RWPE2 (cell line): ENCODE data around the gene DNAJB12.
"Not testable (repeated sequence)": the region's sequence is repeated elsewhere in the genome, so short reads cannot be mapped to it uniquely, and the experiment has no call there.

Experiments
- ATAC-seq: fragments of 200-7000 bp; cut with Tn5 transposase; 3 replicates; pipeline ENCODE4 v1.9.1; 2021; ENCODE audit warnings: low read depth
- DNase-seq: peaks from one replicate; pipeline ENCODE4 v3.0.0-alpha.2; 2020; ENCODE audit warnings: low spot score
- H3K27ac ChIP-seq: fragments of 450-650 bp; 2 replicates; pipeline ENCODE4 v1.5.1; 2017; ENCODE audit warnings: mild to moderate bottlenecking; ENCODE audit not compliant: poor library complexity, severe bottlenecking
- H3K27me3 ChIP-seq: fragments of 250-450 bp; sonication (Bioruptor Pico); 2 replicates; pipeline ENCODE4 v1.5.1; 2021; ENCODE audit warnings: mild to moderate bottlenecking, moderate library complexity; ENCODE audit not compliant: insufficient read depth, poor library complexity, severe bottlenecking
- H3K36me3 ChIP-seq: fragments of 250-450 bp; sonication (Bioruptor Pico); 2 replicates; pipeline ENCODE4 v1.5.1; 2020; ENCODE audit warnings: low read depth, mild to moderate bottlenecking, moderate library complexity
- H3K4me1 ChIP-seq: fragments of 250-450 bp; sonication (Bioruptor Pico); 2 replicates; pipeline ENCODE4 v1.5.1; 2021; ENCODE audit warnings: mild to moderate bottlenecking, moderate library complexity; ENCODE audit not compliant: insufficient read depth, poor library complexity, severe bottlenecking
- H3K4me3 ChIP-seq: fragments of 250-450 bp; sonication (Bioruptor Pico); 2 replicates; pipeline ENCODE4 v1.5.1; 2021; ENCODE audit warnings: mild to moderate bottlenecking, moderate library complexity; ENCODE audit not compliant: severe bottlenecking
- H3K9me3 ChIP-seq: fragments of 250-450 bp; sonication (Bioruptor Pico); 2 replicates; pipeline ENCODE4 v1.5.1; 2021; ENCODE audit warnings: mild to moderate bottlenecking, moderate library complexity; ENCODE audit not compliant: severe bottlenecking
- CTCF ChIP-seq: fragments of 450-650 bp; IDR thresholded peaks from one replicate; pipeline ENCODE4 v1.5.1; 2017; ENCODE audit warnings: mild to moderate bottlenecking, moderate library complexity; ENCODE audit not compliant: poor library complexity, severe bottlenecking

DNAJB12 gene

GRCh38 chr10:72349438-72349837 lies 5.3 kb downstream of the DNAJB12 start:
- TF ChIP-seq CTCF: no peak
- H3K27ac ChIP-seq: no peak overlapping the region
- H3K27me3 ChIP-seq: no peaks in the 10 kb centered on the region
- H3K36me3 ChIP-seq: peaks cover 28% of the 10 kb centered on the region
- H3K9me3 ChIP-seq: no peaks in the 10 kb centered on the region
- no peak for ATAC-seq
- peaks cover 6% of the 10 kb centered on the region for H3K4me1 ChIP-seq
- H3K4me3 ChIP-seq: no peak overlapping the region
- DNase-seq: no peak

- H3K27me3 ChIP-seq: no peaks in the 10 kb centered on the region
- no peak for TF ChIP-seq CTCF
- H3K27ac ChIP-seq: no peak overlapping the region
- no peak for ATAC-seq
- peaks cover 35% of the 10 kb centered on the region for H3K36me3 ChIP-seq
- no peaks in the 10 kb centered on the region for H3K9me3 ChIP-seq
- H3K4me1 ChIP-seq: peaks cover 3% of the 10 kb centered on the region
- DNase-seq: no peak
- no peak overlapping the region for H3K4me3 ChIP-seq
Observed at GRCh38 chr10:72348282-72348681, 6.4 kb downstream of the DNAJB12 start.

GRCh38 chr10:72346117-72346516 lies 8.6 kb downstream of the DNAJB12 start:
- ATAC-seq, H3K27ac ChIP-seq, H3K4me3 ChIP-seq, H3K4me1 ChIP-seq, H3K9me3 ChIP-seq, DNase-seq, H3K27me3 ChIP-seq: not testable (repeated sequence)
- H3K36me3 ChIP-seq: peaks cover 33% of the 10 kb centered on the region

GRCh38 chr10:72344932-72345331 lies 9.8 kb downstream of the DNAJB12 start:
- Histone ChIP-seq H3K27ac (no peak overlapping the region), H3K36me3 (peaks cover 45% of the 10 kb centered on the region)

GRCh38 chr10:72342911-72343310 lies 11.8 kb downstream of the DNAJB12 start:
- H3K27me3 ChIP-seq: no peaks in the 10 kb centered on the region
- ATAC-seq: peak; percentile 4; the same call in 1 of the 3 replicates
- no peak overlapping the region for H3K4me3 ChIP-seq
- DNase-seq: no peak
- H3K27ac ChIP-seq: no peak overlapping the region
- no peak for TF ChIP-seq CTCF
- peaks cover 2% of the 10 kb centered on the region for H3K4me1 ChIP-seq
- H3K9me3 ChIP-seq: no peaks in the 10 kb centered on the region
- peaks cover 40% of the 10 kb centered on the region for H3K36me3 ChIP-seq

More at GRCh38 chr10:72344932-72345331, 9.8 kb downstream of the DNAJB12 start:
- no peak for TF ChIP-seq CTCF
- no peak for ATAC-seq
- no peaks in the 10 kb centered on the region for H3K4me1 ChIP-seq
- no peak for DNase-seq
- H3K4me3 ChIP-seq: no peak overlapping the region
- H3K27me3 ChIP-seq: no peaks in the 10 kb centered on the region
- no peaks in the 10 kb centered on the region for H3K9me3 ChIP-seq
